Stromal cell of bone marrow (primary cell): ENCODE measurements around the gene CHST15.

ENCODE experiments used
- DNase-seq: peaks from one replicate; pipeline ENCODE4 v3.0.0-alpha.2; 2012; ENCODE audit warnings: low read depth

The CHST15 gene

GRCh38 chr10:124064676-124065075, 28.7 kb downstream of the CHST15 start:
- DNase-seq = no peak

- DNase-seq = peak; percentile 54
Measured at GRCh38 chr10:124063750-124064603, 29.4 kb downstream of the CHST15 start.

- no peak for DNase-seq
Measured at GRCh38 chr10:124062390-124062789, 31.0 kb downstream of the CHST15 start.

- DNase-seq = no peak
Measured at GRCh38 chr10:124061030-124061429, 32.4 kb downstream of the CHST15 start.

GRCh38 chr10:124060148-124060720, 33.2 kb downstream of the CHST15 start:
- no peak for DNase-seq

- DNase-seq = no peak
Measured at GRCh38 chr10:124059551-124059950, 33.8 kb downstream of the CHST15 start.

- no peak for DNase-seq
Measured at GRCh38 chr10:124058346-124059003, 34.9 kb downstream of the CHST15 start.

- DNase-seq = no peak
Measured at GRCh38 chr10:124057601-124058000, 35.8 kb downstream of the CHST15 start.

GRCh38 chr10:124056337-124056980, 36.9 kb downstream of the CHST15 start:
- no peak for DNase-seq

- DNase-seq = no peak
Measured at GRCh38 chr10:124053971-124054370, 39.4 kb downstream of the CHST15 start.

GRCh38 chr10:124052561-124052960, 40.8 kb downstream of the CHST15 start:
- no peak for DNase-seq

GRCh38 chr10:124050021-124051015, 43.1 kb downstream of the CHST15 start:
- DNase-seq = no peak

GRCh38 chr10:124049484-124049883, 43.9 kb downstream of the CHST15 start:
- no peak for DNase-seq

- DNase-seq = no peak
Measured at GRCh38 chr10:124048371-124049290, 44.8 kb downstream of the CHST15 start.

- DNase-seq = no peak
Measured at GRCh38 chr10:124047427-124048152, 45.8 kb downstream of the CHST15 start.

- no peak for DNase-seq
Measured at GRCh38 chr10:124045801-124046355, 47.5 kb downstream of the CHST15 start.

GRCh38 chr10:124045276-124045675, 48.1 kb downstream of the CHST15 start:
- no peak for DNase-seq

GRCh38 chr10:124044143-124044862, 49.1 kb downstream of the CHST15 start:
- DNase-seq = no peak
